Islet precursor cell (in vitro differentiated cells): ENCODE measurements around the gene UNC13C.
"Not testable (repeated sequence)": the region's sequence is repeated elsewhere in the genome, so short reads cannot be mapped to it uniquely, and the experiment has no call there.

Source experiments
- DNase-seq: peaks from one replicate; pipeline ENCODE4 v3.0.0-alpha.2; 2018

The UNC13C gene

DNA sequence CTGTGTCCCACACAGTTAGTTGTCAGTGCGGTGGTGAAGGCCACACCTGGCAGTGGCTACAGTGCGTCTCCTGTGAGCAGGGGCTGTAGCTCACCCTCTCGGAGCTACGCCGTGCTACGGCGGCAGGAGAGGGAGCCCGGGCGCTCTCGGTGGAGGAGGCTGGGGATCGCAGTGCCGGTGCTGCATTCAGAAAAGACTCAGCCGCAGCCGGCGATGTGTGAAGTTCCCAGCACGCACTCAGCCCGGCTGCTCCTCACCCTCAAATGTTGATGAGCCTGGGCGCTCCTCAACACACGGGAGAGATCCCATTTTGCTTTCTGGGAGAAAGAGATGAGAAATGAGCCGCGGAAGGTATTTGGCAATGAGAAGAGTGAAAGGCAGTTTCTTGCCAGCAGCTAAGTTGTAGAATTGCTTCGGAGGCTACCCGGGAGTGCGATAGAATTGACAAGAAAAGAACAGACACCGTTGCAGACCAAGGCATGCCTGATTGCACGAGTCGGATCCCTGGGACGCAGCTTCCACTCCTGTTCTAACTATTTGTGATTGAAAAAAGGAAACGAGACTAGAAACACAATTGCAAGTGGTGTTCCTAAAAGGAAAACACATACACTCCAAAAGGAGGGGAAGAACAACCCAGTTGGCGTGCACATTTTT lies at the start of gene UNC13C:
TSS of gene UNC13C (plus strand) at position 189 of the 654 bp plus-strand sequence. CDS start 34,463 bp downstream, outside the sequence.
- peak; percentile 77 for DNase-seq

DNA sequence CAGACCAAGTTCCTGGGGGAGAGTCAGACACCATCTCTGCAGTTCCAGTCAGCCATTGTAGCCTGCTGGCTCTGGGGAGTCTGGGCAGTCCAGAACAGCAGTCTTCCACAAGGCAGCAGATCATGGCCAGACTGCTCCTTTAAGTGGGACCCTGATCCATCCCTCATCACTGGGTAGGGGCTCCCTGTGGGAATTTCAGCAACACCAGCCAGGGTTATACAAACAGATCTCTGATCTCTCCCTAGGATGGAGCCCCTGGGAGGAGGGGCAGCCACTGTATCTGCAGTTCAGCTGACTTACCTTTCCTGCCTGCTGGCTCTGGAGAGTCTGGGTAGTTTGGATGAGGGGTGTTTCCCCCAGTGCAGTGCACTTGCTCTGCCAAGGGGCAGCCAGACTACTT lies 42.1 kb upstream of the UNC13C start:
- DNase-seq = no peak

DNA sequence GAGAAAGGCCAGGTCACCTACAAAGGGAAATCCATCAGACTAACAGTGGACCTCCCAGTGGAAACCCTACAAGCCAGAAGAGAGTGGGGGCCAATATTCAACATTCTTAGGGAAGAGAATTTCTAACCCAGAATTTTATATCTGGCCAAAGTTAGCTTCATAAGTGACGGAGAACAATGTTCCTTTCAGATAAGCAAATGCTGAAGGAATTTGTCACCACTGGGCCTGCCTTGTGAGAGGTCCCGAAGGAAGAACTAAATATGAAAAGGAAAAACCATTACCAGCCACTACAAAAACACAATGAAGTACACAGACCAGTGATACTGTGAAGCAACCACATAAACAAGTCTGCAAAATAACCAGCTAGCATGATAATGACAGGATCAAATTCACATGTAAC lies 40.6 kb upstream of the UNC13C start:
- DNase-seq = not testable (repeated sequence)

DNA sequence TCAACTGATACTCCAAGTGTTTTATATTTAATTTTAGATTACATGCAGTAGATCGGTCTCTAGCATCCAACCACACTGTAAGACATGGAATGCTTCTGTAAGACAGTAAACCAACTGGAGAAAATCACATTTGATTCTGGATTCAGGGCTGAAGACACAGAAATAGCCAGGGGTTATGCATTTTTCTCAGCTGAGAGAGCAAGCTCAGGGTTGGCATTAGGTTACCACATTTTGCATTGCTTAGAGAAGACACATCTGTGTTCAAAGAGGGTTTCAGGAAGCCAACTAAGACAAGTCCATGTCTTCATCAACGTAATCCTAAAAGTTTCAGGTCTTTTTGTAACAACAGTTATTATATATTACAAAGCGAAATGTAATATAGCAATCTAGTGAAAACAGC lies 27.7 kb upstream of the UNC13C start:
- no peak for DNase-seq

DNA sequence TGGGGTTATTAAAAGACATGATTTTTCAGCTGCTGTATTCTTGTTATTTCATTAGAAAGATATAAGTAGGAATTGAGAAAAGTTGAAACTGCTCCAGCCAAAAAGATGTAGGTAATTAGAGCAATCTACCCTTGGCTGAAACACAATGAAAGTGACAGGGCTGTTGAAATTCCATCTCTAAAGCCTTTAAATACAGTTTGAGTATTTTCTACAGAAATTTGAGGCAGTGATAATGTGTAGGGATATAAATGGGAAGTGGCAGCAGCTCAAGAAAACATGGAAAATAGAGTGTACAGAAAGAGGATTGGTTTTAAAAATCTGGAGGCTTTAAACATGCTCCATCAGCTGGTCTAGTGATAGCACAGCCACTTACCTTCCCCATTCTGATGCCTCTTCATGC lies 22.8 kb upstream of the UNC13C start:
- DNase-seq = no peak

DNA sequence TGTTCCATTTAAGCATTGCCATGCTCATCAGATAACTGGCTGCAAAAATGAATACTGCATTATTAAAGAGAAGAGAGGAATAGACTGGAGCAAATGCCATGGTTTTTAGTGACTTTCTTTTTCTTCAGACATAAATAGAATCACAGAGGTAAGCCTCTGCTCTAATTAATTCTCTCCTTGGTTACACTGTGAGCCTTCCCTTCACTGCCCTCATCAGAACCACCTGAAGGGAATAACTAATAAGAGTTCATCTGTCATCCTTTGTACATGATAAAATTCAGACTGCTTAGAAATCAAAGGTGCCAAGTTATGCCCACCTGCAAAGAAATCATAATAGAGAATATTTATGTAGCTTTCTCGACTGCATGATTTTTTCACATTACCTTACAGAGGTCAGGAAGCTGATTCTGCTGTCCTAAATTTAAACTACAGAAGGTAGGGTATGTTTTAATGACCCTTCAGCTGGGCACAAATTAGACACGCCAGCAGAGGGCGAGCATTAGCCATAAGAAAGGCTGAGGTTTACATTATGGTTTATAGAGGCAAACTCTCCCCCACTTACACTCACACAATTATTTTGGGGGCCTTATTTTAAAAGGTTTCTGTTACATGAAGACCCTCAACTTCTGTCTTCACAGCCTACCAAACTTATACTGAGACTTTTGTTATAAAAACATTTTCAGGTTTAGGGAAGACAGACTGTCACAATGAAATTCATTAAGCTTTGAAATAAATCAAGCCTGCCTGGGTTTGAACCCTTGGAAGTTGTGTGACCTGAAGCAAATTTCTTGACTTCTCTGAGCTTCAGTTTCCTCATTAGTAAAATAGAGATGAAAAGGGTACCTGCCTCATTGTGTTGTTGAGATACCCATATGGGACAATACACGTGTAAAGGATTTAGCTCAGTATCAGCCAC lies 15.3 kb upstream of the UNC13C start:
- DNase-seq = peak; percentile 52

DNA sequence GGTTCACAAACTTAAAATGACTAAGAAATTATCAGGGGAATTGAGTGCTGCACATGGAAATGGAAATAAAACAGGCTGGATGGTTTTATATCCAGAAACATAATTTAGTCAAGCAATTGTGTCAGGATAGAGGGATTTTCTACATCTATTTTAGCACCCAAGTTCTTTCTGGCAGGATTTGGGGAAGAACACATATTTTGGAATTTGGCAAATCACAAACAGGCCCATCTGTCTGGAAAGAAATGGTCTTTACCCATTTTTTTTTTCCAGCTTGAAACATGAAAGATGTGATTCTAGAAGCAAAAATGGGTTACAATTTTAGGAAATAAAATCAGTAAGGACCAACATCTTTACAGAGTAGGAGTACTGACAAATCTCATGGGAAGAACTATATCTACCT lies 14.4 kb upstream of the UNC13C start:
- DNase-seq = no peak

DNA sequence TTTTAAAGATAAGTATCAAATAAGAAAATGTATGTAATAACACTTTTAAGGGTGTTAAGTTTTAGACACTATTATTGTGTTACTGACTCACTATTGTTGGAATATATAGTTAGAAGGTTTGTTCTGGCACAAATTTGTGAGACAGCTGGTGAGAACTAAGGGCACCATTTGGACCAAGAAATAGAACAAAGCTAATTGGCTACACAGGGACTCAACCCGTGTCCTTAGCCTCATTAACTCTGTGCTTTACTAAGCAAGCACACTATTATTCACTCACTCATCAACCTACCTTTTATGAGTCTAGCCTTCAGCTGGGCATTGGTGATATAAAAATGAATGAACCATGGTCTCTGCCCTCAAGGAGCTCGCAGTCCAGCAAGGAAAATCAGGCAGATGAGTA lies 4.1 kb upstream of the UNC13C start:
- no peak for DNase-seq

DNA sequence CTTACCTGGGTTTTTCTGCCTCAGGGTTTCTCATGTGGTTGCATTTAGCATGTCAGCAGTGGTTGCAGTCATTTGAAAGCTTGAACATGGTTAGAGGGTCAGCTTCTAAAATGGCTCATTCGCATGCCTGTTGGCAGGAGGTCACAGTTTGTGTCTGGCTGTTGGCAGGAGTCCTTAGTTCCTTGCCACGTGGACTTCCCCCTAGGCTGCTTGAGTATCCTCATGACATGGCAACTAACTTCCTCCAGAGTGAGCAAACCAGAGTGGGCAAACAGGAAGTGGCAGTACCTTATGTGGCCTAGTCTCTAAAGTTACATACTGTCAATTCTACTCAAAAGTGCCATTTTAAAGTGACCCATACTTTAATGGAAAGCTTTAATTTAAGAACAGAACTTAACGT lies 3.4 kb upstream of the UNC13C start:
- no peak for DNase-seq

DNA sequence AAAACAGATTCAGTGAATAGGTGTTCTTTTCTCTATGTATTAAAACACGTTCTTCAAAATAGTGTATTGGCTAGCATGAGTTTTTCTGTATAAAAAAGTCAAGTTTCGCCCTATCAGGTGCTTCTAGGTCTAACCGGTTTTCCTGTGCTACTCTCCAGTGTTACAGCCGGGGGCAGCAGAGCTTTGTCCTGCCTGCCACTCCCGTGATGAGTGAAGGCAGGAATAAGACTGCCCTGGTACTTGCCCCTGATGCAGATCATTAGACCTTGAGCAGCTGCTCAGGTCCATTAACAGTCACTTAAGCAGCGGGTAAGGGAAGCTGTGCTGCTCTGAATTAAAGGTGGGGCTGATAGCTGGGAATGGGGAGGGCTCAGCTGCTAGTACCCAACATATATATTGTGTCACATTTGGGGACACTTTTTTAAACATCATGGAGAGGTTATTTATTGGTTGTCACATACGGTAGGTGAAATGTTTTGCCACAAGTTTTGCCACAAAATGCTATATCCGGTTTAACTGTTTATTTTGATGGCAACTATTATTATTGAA lies 1.3 kb upstream of the UNC13C start:
- peak; percentile 88 for DNase-seq

DNA sequence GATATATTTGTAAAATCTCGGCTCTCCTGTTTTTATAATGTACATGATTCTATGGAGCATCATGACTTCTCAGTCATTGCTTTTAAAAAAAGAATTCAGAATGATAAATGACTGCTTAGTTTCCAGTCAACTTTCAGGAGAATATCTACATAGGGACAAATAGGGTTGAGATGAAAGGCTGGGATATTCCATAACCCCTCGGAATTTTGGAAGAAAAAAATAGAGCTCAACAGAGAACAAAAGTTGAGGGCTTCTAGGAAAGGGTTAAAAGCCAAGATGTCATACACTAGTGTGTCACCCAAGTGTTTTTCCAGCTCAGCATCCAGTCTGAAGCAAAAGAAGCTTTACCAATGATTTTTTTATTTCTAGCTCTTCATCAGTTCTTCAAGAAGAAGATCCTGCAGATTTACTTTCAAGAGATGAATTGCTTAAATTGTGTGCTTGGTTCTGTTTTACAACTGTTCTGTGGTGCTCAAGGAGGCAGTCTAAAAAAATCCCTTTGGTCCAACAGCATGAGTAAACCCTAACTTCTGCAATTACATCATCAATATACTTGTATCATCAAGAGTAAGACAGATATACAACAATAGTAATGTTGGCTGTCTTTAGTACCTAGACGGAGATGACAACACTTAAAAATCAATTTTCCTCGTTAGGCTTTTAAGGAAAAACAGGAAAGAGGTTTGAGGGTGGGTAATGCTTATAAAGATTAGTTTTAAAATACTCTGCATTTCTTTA lies 979 bp downstream of the UNC13C start:
- no peak for DNase-seq

DNA sequence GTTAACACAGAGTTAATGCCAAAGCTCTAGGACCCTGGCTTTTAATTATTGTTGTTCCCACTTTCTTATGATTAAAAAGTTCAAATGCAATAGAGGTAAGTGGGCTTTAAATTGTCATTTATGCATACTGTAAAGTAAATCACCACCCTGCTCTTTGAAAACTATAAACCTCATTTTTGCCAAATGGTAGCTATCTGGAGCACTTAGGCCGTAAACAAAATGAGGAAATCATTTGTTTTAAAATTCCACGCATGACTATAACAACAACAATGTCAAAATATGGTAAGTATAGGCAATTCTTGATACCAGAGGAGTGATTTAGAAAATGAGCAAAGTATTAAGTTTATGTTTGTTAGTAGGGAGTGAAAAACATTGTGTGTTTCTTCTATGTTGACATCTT lies 1.8 kb downstream of the UNC13C start:
- no peak for DNase-seq

DNA sequence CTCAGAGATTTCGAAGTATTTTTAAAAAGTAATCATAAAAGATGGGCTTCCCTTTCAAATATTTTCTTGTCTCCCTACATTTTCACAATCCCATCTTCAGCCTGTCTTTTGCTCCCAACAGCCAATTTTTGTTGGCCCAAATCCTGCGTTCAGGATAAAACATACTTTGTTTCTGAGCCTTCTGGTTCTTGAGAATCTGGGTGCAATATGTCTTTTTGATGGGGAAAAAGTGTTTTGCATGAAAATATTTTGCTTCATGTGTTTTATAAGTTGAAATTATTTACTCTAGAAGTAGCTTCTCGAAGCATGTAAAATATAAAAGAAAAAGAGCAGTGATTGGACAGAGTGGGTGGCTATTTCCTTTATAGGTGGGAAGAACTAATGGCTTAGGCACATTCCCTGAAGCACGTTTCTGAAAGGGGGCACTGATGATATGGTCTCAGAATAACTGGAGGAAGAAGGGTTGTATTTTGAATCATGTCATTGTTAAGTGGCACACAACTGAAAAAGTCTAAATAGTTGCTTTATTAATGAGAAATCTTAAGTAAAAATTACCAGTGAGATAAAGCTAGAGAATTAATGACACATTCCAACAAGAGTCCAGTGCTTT lies 3.9 kb downstream of the UNC13C start:
- DNase-seq = no peak

DNA sequence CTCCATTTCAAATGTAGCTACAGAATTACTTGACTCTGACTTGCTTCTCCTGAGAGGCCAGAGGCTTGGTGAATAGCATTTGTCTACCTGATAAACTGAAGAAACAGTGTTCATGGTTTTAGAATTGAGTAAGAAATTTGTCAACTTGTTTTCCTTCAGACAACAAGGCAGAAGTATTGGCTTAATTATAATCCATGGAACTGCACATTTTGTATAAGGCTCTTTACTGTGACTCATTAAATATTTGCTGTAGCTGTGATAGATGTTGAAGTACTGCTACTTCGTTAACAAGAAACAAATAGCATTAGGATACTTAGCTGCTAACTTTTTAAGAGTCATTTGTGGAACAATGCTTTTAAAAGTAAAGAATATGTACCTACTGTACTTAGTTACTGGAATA lies 4.6 kb downstream of the UNC13C start:
- DNase-seq = no peak

DNA sequence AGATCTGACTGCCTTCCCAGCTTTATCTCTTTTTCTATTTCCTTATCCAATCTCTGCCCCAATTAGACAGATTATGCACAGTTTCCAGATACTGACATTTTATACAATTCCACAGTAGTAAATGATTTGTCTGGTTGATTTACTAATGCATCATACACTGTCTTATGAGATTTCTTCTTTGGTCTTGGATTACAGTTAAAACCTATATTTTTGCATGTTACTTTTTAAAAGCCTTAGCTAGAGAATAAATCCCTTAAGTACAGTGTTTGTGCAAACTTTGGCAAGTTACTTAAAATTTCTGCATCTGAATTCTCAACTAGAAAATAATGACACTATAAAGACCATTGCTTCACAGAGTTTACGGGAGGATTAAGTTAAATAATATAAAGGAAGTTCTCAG lies 6.0 kb downstream of the UNC13C start:
- no peak for DNase-seq

DNA sequence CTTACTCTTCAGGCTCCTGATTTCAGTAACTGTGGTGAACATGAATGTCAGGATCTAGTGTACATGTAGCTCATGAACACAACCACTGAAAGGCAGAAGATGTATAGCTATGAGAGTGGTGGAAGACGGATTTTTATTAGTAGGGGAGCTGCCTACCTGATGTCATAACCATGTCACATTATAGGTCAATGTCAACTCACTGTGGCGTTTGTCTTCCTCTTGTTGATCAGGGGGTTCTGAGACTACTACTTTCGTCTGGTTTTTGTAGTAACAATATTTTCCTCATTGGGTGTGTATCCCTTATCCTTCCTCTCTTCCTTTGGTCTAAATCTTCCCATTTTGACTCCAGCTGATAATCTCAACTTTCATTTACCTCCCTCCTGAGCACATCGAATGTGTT lies 7.3 kb downstream of the UNC13C start:
- DNase-seq = no peak

DNA sequence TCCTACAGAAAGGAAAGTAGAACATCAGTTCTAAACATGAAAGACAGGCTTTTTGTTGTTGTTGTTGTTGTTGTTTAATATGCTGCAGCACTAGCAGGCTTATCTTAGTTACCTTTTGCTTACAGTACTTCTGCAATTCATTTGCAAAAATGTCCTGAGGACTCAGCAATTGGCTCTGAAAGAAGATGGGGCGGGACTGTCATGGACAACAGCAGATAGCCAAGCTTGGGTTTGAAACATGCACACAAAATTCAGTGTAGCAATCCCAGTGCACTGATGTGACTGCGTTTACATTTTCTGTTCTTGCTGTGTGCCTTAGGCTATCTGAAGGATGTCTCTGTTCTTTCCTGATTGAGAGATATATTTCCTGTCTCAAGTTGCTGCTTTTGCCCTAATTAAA lies 9.2 kb downstream of the UNC13C start:
- peak; percentile 54 for DNase-seq

DNA sequence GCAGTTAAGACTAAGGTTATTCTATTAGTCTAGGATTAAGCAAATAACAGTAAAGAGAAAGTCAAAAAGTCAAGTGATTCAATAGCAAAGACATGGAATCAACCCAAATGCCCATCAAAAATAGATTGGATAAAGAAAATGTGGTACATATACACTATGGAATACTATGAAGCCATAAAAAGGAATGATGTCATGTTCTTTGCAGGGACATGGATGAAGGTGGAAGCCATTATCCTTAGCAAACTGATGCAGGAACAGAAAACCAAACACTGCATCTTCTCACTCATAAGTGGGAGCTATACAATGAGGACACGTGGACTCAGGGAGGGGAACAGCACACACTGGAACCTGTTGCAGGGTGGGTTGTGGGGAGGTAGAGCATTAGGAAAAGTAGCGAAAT lies 29.0 kb downstream of the UNC13C start:
- DNase-seq = no peak

DNA sequence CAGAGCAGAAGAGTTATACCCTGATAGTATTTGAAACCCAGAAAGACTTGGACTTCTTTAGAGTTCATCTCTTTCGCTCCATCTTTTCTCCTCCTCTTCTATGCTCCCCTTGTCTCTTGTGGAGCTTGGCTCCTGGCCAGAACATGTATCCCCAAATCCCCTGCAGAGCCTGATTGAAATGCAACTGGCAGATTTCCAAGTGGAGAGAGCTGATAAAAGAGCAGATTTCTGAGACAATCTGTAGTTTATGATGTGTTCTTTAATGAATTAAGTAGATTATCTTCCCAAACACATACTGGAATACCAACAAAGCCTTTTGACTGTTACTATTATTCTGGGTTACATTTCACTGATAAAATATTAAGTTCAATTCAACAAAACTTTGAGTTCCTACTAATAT lies 33.4 kb downstream of the UNC13C start:
- no peak for DNase-seq

DNA sequence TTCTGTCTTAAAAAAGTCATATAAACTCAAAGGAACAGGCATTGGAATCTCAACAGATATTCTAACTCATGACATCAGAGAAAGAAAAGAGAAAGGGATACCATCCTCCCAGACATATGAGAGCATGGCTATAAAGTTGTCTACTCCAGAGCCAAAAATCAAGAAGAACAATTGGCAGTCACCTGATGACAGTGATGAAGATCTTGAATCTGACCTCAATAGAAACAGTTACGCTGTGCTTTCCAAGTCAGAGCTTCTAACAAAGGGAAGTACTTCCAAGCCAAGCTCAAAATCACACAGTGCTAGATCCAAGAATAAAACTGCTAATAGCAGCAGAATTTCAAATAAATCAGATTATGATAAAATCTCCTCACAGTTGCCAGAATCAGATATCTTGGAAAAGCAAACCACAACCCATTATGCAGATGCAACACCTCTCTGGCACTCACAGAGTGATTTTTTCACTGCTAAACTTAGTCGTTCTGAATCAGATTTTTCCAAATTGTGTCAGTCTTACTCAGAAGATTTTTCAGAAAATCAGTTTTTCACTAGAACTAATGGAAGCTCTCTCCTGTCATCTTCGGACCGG lies 35.9 kb downstream of the UNC13C start:
- DNase-seq = no peak

DNA sequence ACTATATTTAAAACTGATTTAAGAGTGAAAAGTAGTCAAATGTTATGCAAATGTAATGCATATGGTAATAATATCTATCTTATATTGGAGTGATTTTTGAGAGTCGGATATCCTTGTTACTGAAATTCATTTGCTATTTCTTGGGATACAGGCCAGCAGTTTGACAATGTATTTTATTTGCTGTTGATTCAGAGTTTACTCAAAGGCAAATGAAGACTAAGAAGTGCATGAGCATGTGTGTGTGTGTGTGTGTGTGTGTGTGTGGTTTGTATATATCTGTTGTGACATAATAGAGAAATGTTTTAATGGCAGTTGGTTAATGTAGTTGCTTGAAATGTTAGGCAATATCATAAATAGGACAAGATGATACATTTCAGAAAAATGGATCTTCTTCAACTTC lies 39.0 kb downstream of the UNC13C start:
- DNase-seq = no peak

DNA sequence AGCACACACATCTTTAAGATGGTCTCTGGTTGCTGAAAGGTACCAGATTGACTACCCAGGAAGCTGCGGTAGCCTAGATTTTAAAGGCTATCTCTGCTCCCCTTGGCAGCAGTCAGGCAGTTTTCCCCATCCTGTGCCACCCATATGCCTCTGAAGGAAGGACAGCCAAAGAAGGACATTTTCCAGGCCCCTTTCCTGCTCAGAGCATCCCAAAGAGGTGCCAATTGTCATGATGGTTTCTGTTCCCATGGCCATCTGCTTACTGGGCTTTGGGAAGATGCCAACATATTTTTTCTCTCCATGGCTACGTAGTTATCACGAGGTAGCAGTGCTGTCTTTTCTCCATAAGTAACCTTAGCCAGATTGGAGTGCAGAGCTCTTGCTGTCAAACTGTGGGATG lies 39.7 kb downstream of the UNC13C start:
- DNase-seq = no peak

DNA sequence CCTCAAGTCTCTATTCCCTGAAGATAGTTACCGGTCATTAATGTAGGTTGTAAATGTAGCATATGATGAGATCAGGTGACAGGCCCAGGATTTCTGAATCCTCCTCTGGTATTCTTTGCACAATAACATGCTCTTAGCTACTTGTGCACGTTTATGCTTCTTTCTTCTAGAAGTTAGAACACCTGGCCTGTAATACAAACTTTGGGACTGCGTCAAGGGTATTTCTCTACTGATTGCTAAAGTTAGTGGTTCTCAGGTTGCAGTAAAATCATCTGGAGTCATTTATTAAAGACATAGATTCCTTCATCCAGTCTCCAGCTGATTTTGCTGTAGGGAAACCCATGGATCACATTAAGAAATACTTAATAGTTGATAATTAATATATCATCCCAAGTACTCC lies 48.0 kb downstream of the UNC13C start:
- DNase-seq = no peak
